H1 (cell line): ENCODE data around the gene IQCM.

Source experiments
- EZH2 ChIP-seq: fragments of 200-600 bp; sonication (generic); IDR thresholded peaks from 2 replicates; pipeline ENCODE4 v1.7.1; 2012; ENCODE audit warnings: low read depth, mild to moderate bottlenecking, moderate library complexity, low read length, inconsistent platforms; ENCODE audit not compliant: severe bottlenecking
- NANOG ChIP-seq: IDR thresholded peaks from 2 replicates; pipeline ENCODE4 v1.6.1; 2011; ENCODE audit warnings: low read length, low read depth, mild to moderate bottlenecking, inconsistent platforms; ENCODE audit not compliant: insufficient read depth, poor library complexity, severe bottlenecking
- POLR2A ChIP-seq, 2 experiments: IDR thresholded peaks; 1 replicate in 1 of 2; 2 replicates in 1 of 2; pipeline ENCODE4 v1.6.1; 2011; ENCODE audit warnings: low read depth in 2 of 2, low read length in 2 of 2, mild to moderate bottlenecking in 2 of 2; ENCODE audit errors: control extremely low read depth in 1 of 2
- POLR2AphosphoS5 ChIP-seq: IDR thresholded peaks from 2 replicates; pipeline ENCODE4 v1.6.1; 2011; ENCODE audit warnings: low read depth, low read length
- RBBP5 ChIP-seq: IDR thresholded peaks from 2 replicates; pipeline ENCODE4 v1.7.1; 2012; ENCODE audit warnings: low read depth, mild to moderate bottlenecking, inconsistent platforms, low read length, moderate library complexity, borderline replicate concordance
- SIX5 ChIP-seq: IDR thresholded peaks from 2 replicates; pipeline ENCODE4 v1.6.1; 2011; ENCODE audit warnings: mild to moderate bottlenecking, low read depth, low read length
- SUZ12 ChIP-seq: fragments of 200-600 bp; sonication (generic); IDR thresholded peaks from 2 replicates; pipeline ENCODE4 v1.6.1; 2012; ENCODE audit warnings: mild to moderate bottlenecking, inconsistent platforms, low read length, moderate library complexity, mixed read lengths
- TEAD4 ChIP-seq: IDR thresholded peaks from 2 replicates; pipeline ENCODE4 v1.6.1; 2012; ENCODE audit warnings: low read depth, low read length, inconsistent platforms, mixed read lengths
- TF ChIP-seq, protein P1 (sequence below), 3 experiments: IDR thresholded peaks; 1 replicate in 2 of 3; 2 replicates in 1 of 3; pipeline versions ENCODE4 v1.5.1 to v1.6.1; 2011; ENCODE audit warnings: low read length in 3 of 3, mild to moderate bottlenecking in 3 of 3, inconsistent platforms in 2 of 3, low read depth in 1 of 3, moderate library complexity in 1 of 3; ENCODE audit not compliant: insufficient read depth in 1 of 3; ENCODE audit errors: control extremely low read depth in 1 of 3
- TF ChIP-seq, protein P2 (sequence below): IDR thresholded peaks from 2 replicates; pipeline ENCODE4 v1.6.1; 2011; ENCODE audit warnings: low read depth, mild to moderate bottlenecking, low read length; ENCODE audit not compliant: insufficient read depth
- TF ChIP-seq, protein P3 (sequence below): IDR thresholded peaks from 2 replicates; pipeline ENCODE4 v1.6.1; 2011; ENCODE audit warnings: low read length, improper control_type of control experiment
- TF ChIP-seq, protein P4 (sequence below): IDR thresholded peaks from 2 replicates; pipeline ENCODE4 v1.6.1; 2012; ENCODE audit warnings: inconsistent platforms

DNA sequence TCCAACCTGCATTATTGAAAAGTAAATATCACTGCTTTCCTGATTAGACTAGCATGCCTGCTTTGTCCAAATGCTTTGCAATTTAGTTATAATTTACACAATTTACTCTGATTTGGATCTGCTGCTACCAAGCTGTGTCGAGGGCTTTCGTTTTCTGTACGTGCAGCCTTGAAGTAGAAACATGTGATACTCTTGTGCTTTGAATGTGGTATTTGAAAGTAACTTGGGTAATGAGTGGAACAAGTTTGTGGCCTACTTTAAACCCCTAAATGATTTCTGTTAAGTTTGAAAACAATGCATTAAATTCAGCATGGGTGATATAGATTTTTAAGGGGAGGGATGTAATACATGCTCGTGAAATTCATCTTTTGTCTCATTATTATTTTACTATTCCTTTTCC is 240.7 kb downstream of the IQCM start:
- TF ChIP-seq, protein P1, sequence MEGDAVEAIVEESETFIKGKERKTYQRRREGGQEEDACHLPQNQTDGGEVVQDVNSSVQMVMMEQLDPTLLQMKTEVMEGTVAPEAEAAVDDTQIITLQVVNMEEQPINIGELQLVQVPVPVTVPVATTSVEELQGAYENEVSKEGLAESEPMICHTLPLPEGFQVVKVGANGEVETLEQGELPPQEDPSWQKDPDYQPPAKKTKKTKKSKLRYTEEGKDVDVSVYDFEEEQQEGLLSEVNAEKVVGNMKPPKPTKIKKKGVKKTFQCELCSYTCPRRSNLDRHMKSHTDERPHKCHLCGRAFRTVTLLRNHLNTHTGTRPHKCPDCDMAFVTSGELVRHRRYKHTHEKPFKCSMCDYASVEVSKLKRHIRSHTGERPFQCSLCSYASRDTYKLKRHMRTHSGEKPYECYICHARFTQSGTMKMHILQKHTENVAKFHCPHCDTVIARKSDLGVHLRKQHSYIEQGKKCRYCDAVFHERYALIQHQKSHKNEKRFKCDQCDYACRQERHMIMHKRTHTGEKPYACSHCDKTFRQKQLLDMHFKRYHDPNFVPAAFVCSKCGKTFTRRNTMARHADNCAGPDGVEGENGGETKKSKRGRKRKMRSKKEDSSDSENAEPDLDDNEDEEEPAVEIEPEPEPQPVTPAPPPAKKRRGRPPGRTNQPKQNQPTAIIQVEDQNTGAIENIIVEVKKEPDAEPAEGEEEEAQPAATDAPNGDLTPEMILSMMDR (IDR thresholded peaks at IDR 0.05; ENCODE audit: control extremely low read depth in 1 of 3, insufficient read depth in 1 of 3, low read depth in 1 of 3, low read length in 3 of 3) = no peak
- TF ChIP-seq POLR2A (IDR thresholded peaks at IDR 0.05; ENCODE audit: control extremely low read depth in 1 of 2, low read depth in 2 of 2, low read length in 2 of 2) = no peak
- no peak for TF ChIP-seq EZH2
- TF ChIP-seq, protein P2, sequence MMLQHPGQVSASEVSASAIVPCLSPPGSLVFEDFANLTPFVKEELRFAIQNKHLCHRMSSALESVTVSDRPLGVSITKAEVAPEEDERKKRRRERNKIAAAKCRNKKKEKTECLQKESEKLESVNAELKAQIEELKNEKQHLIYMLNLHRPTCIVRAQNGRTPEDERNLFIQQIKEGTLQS = no peak
- no peak for TF ChIP-seq TEAD4
- no peak for TF ChIP-seq SIX5
- TF ChIP-seq, protein P3, sequence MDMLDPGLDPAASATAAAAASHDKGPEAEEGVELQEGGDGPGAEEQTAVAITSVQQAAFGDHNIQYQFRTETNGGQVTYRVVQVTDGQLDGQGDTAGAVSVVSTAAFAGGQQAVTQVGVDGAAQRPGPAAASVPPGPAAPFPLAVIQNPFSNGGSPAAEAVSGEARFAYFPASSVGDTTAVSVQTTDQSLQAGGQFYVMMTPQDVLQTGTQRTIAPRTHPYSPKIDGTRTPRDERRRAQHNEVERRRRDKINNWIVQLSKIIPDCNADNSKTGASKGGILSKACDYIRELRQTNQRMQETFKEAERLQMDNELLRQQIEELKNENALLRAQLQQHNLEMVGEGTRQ = no peak
- no peak for TF ChIP-seq SUZ12
- TF ChIP-seq NANOG = no peak
- no peak for TF ChIP-seq RBBP5
- TF ChIP-seq, protein P4, sequence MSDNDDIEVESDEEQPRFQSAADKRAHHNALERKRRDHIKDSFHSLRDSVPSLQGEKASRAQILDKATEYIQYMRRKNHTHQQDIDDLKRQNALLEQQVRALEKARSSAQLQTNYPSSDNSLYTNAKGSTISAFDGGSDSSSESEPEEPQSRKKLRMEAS = no peak
- no peak for TF ChIP-seq POLR2AphosphoS5
